Gastrocnemius medialis (tissue), 4 donors: ENCODE data around the gene MAD2L2. TPM values are rescaled to one million over a fixed set of nuclear protein-coding genes. Genes with fewer than 3 reads are reported as not detected.
A peak's percentile ranks its signal among the peaks of the same experiment; 100 is the strongest.

Source experiments
- ATAC-seq, 2 donors: fragments of 150-250 bp; one replicate each; pipeline ENCODE4 v1.9.1; 2016
- DNase-seq, 2 donors: peaks; one replicate each; pipeline ENCODE4 v3.0.0-alpha.2; 2019
- H3K27ac ChIP-seq, 4 donors: fragments of 200-600 bp; sonication (generic); 1 replicate in 1 of 4; 2 replicates in 3 of 4; pipeline ENCODE4 v1.5.1; 2016 to 2018; ENCODE audit warnings: mild to moderate bottlenecking in 2 of 4, moderate library complexity in 1 of 4
- H3K27me3 ChIP-seq, 3 donors: fragments of 200-600 bp; sonication (generic) in 2 of 3; 1 replicate in 1 of 3; 2 replicates in 2 of 3; pipeline versions ENCODE4 v1.5.1 to v1.6.0; 2016 to 2019; ENCODE audit warnings: mild to moderate bottlenecking in 1 of 3, moderate library complexity in 1 of 3
- H3K36me3 ChIP-seq, 2 donors: fragments of 200-600 bp; sonication (generic) in 1 of 2; one replicate each; pipeline ENCODE4 v1.5.1; 2017 to 2018
- H3K4me1 ChIP-seq, 2 donors: fragments of 200-600 bp; sonication (generic) in 1 of 2; one replicate each; pipeline ENCODE4 v1.5.1; 2016 to 2017; ENCODE audit warnings: mild to moderate bottlenecking in 2 of 2
- H3K4me3 ChIP-seq, 4 donors: fragments of 200-600 bp; sonication (generic) in 3 of 4; 1 replicate in 1 of 4; 2 replicates in 3 of 4; pipeline ENCODE4 v1.5.1; 2016 to 2019; ENCODE audit warnings: mild to moderate bottlenecking in 2 of 4
- H3K9me3 ChIP-seq, 3 donors: fragments of 200-600 bp; sonication (generic) in 2 of 3; 1 replicate in 1 of 3; 2 replicates in 2 of 3; pipeline ENCODE4 v1.5.1; 2016 to 2019
- POLR2A ChIP-seq, 2 donors: fragments of 450-650 bp; IDR thresholded peaks; one replicate each; pipeline ENCODE4 v1.6.1; 2017; ENCODE audit warnings: antibody characterized with exemption in 2 of 2, mild to moderate bottlenecking in 2 of 2, moderate library complexity in 2 of 2
- in situ Hi-C, 4 donors: fragments of 200-750 bp; cut with MboI; loops; one replicate each; pipeline versions ENCODE4 v1.15.0 to v1.8.0; 2017; ENCODE audit warnings: low sequenced_read_pairs in 4 of 4
- intact Hi-C: fragments of 100-400 bp; cut with DNase I; formaldehyde crosslinking; loops from one replicate; pipeline ENCODE4 v1.15.1; 2023; ENCODE audit warnings: low total_unique reads
- total RNA-seq, 4 donors: library from RNA; depleted of rRNA; stranded (reverse); fragments of >200 nt; gene quantifications; one replicate each; pipeline versions ENCODE4 v1.1.0 to v1.2.3, GENCODE V29; 2016
- TF ChIP-seq, protein P1 (sequence below), 5 experiments: fragments of 450-650 bp in 3 of 5; fragments of 200-600 bp in 2 of 5; sonication (generic) in 2 of 5; IDR thresholded peaks in 4 of 5; conservative IDR thresholded peaks in 1 of 5; 1 replicate in 4 of 5; 2 replicates in 1 of 5; pipeline ENCODE4 v1.5.1; 2016 to 2019; ENCODE audit warnings: antibody characterized with exemption in 5 of 5, mild to moderate bottlenecking in 3 of 5, moderate library complexity in 3 of 5

The MAD2L2 gene
- total RNA-seq, 4 donors from 2014 or later, result 41.2 to 57.4 (median 46.9) TPM

DNA sequence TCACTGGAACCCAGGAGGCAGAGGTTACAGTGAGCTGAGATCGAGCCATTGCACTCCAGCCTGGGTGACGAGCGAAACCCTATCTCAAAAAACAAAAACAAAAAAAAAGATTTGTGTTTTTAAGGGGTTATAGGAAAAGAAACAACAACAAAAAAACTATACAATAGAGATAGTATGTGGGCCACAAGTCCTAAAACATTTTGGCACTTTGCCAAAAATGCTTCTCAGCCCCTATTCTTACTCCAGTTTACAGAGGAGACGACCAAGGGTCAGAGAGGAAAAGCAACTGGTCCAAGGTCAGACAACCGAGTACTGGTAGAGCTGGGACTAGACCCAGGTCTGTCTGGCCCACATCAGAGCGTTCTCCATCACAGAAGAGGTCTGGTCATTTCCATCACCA is 23.3 kb downstream of the MAD2L2 start:
- Histone ChIP-seq H3K4me3 (no peak overlapping the region), H3K27me3 (no peaks in the 10 kb centered on the region), H3K36me3 (no peaks in the 10 kb centered on the region), H3K4me1 (peaks cover 7 to 10% of the 10 kb centered on the region in 2 donors), H3K9me3 (no peaks in the 10 kb centered on the region), H3K27ac (no peak overlapping the region)
- intact Hi-C loops (no loop called here), in situ Hi-C loops (no loop called here)
- DNase-seq (no peak), ATAC-seq (no peak)
- no peak for TF ChIP-seq POLR2A (IDR thresholded peaks at IDR 0.05)

DNA sequence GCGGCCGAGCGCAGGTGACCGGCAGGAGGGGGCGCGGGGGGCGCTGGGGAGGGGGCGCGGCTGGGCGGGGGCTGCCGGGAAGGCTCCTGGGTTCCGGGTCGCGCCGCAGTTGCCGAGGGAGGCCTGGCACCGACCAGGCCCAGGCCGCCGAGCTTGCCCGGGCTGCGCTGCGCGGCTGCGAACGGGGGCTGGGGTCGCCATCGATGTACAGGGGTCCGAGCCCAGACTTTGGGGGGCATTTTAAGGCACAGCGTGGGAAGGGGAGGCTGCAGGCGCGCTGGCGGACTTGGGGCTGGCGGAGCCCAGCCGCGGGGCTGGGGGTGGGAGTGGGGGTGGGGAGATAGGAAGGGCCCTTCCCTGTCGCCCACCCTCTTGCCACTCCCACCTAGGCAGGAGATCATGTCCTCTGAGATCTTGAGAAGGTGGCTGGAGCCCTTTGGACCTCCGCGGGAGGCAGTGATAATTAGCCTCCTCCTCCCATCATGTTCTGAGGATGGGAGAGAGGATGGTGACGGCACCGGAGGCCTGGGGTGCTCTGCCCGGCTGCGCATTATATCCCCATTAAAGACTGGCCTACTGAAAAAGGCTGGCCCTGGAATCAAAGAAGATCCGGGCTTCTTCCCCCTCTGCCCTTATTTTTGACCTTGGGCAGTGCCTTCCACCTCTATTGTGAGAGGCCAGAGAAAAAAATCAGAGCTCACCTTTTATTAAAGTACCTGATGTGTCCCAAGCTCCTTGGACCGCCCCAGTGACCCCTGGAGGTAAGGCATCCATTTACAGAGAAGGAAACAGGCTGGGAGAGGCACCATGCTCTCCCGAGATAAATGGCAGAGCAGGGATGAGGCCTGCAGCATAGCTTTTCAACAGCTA is 25.8 kb downstream of the MAD2L2 start:
- peaks cover 7 to 10% of the 10 kb centered on the region in 2 donors for H3K4me1 ChIP-seq
- H3K4me3 ChIP-seq, result peak overlapping the region; percentile 60 to 84 (median 68)
- no peaks in the 10 kb centered on the region for H3K36me3 ChIP-seq
- peak overlapping the region in 3 of 4 donors; percentile 12 to 42 (median 29) for H3K27ac ChIP-seq
- H3K27me3 ChIP-seq, result peaks cover 2 to 4% (median 3%) of the 10 kb centered on the region in 3 donors
- in situ Hi-C loops (no loop called here), intact Hi-C loops (no loop called here)
- no peaks in the 10 kb centered on the region for H3K9me3 ChIP-seq
- ATAC-seq (peak; percentile 13 to 27), DNase-seq (no peak)
- TF ChIP-seq, protein P1, sequence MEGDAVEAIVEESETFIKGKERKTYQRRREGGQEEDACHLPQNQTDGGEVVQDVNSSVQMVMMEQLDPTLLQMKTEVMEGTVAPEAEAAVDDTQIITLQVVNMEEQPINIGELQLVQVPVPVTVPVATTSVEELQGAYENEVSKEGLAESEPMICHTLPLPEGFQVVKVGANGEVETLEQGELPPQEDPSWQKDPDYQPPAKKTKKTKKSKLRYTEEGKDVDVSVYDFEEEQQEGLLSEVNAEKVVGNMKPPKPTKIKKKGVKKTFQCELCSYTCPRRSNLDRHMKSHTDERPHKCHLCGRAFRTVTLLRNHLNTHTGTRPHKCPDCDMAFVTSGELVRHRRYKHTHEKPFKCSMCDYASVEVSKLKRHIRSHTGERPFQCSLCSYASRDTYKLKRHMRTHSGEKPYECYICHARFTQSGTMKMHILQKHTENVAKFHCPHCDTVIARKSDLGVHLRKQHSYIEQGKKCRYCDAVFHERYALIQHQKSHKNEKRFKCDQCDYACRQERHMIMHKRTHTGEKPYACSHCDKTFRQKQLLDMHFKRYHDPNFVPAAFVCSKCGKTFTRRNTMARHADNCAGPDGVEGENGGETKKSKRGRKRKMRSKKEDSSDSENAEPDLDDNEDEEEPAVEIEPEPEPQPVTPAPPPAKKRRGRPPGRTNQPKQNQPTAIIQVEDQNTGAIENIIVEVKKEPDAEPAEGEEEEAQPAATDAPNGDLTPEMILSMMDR (IDR thresholded peaks at IDR 0.05 in 4 of 5, conservative IDR thresholded peaks at IDR 0.05 in 1 of 5), result no peak
- TF ChIP-seq POLR2A (IDR thresholded peaks at IDR 0.05), result no peak

DNA sequence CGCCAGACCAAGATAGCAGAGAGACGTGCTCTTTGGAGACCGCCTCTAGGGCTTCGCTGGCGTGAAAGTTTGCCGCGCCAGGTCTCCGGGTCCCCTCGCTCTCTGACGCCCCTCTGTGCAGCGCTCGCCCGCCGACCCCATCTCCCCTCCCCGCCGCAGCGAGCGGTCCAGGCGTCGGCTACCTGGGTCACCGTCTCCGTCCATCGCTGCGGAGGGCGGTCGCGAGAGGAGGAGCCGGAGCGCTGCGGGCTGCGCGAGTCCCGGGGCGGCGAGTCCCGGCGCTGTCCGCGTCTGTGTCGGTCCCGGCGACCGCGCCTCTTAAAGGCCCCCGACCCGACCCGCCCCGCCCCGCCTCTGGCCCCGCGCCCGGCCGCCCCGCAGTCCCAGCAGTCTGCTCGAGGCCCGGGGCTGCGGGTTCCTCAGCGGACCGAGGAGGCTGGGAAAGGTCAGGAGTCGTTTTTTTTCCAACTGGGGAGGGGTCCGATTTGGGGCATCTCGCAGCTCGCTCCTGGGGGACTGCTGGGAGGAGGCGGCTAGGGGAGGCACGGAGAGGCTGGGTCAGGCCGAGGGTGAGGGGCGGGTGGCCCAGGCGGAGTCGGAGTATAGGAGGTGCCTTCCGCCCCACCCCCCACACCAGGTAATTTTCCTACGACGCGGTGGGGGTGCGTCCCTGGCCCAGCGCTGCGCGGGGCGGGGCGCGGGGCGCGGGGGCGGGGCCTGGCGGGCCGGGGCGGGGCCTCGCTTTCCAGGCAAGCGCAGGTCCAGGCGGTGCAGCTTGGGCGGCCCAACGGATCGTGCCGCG is 26.6 kb downstream of the MAD2L2 start, which contains the start of the genes FBXO2 and FBXO44:
TSS of gene FBXO2 (minus strand) at position 293 of the 802 bp plus-strand sequence. CDS start at position 204, 89 bp downstream.
TSS of gene FBXO44 (plus strand) at position 741 of the 802 bp plus-strand sequence. CDS start 959 bp downstream, outside the sequence.
- TF ChIP-seq POLR2A (IDR thresholded peaks at IDR 0.05), result no peak
- TF ChIP-seq, protein P1 (IDR thresholded peaks at IDR 0.05 in 4 of 5, conservative IDR thresholded peaks at IDR 0.05 in 1 of 5), result no peak
- DNase-seq, result peak; percentile 16 to 56
- peak within 1 kb of the TSS; percentile 3 to 66 (median 46) for H3K27ac ChIP-seq
- H3K4me1 ChIP-seq, result peaks cover 7 to 10% of the 10 kb centered on the region in 2 donors
- H3K36me3 ChIP-seq, result no peaks in the 10 kb centered on the region
- no peaks in the 10 kb centered on the region for H3K9me3 ChIP-seq
- peak within 1 kb of the TSS; percentile 63 to 84 (median 68) for H3K4me3 ChIP-seq
- in situ Hi-C loops, result no loop called here
- H3K27me3 ChIP-seq, result peaks cover 10 to 12% (median 11%) of the 10 kb centered on the region in 3 donors
- intact Hi-C loops, result no loop called here
- ATAC-seq, result peak; percentile 73 to 84

DNA sequence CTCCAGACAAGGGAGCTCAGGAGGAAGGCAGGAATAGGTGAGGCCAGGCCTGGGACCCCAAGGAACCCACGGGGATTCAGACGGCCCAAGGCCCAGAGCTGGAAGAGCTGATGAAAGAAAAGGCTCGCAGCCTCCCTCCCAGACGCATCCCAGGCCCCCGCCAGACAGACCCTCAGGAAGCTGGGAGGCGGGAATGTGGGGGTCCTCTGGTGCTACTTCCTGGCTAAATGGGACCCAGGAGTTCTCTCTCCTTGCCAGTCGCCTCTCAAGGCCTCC is 27.1 kb downstream of the MAD2L2 start:
- Histone ChIP-seq H3K27me3 (peaks cover 13 to 17% (median 16%) of the 10 kb centered on the region in 3 donors), H3K27ac (peak overlapping the region in 2 of 4 donors; percentile 3 to 62), H3K36me3 (no peaks in the 10 kb centered on the region), H3K9me3 (no peaks in the 10 kb centered on the region), H3K4me3 (peak overlapping the region in 3 of 4 donors; percentile 65 to 83 (median 72)), H3K4me1 (peaks cover 7 to 16% of the 10 kb centered on the region in 2 donors)
- in situ Hi-C loops, result no loop called here
- no peak for DNase-seq
- no peak for TF ChIP-seq POLR2A (IDR thresholded peaks at IDR 0.05)
- TF ChIP-seq, protein P1 (IDR thresholded peaks at IDR 0.05 in 4 of 5, conservative IDR thresholded peaks at IDR 0.05 in 1 of 5), result no peak
- intact Hi-C loops, result no loop called here
- no peak for ATAC-seq
